Measurements from ENCODE around the gene NR1D2.
"Not testable (repeated sequence)": the region's sequence is repeated elsewhere in the genome, so short reads cannot be mapped to it uniquely, and the experiment has no call there.

NR1D2 gene

GRCh38 chr3:23968463-23969184, 23.5 kb downstream of the NR1D2 start:
- no peak for DNase-seq

DNA sequence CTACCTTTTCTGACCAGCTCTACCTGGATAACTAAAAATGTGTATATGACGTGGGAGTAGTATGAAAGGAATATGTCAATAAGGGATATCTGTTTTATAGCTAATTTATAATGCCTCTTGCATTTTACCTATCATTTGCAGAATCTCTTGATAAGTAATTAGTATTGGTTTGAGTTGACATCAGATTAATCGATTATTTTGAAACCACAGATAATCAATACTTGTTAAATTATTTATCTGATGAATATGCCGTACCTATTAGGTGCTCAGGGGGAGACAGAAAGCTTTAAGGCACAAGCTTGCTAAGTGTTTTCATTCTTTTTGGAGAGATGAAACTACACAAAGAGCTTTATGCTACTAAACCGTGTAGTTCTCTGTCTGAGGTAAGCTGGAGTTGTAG, 24.3 kb downstream of the NR1D2 start:
- DNase-seq = no peak

- DNase-seq = no peak
Measured at GRCh38 chr3:23971684-23972083, 26.6 kb downstream of the NR1D2 start.

DNA sequence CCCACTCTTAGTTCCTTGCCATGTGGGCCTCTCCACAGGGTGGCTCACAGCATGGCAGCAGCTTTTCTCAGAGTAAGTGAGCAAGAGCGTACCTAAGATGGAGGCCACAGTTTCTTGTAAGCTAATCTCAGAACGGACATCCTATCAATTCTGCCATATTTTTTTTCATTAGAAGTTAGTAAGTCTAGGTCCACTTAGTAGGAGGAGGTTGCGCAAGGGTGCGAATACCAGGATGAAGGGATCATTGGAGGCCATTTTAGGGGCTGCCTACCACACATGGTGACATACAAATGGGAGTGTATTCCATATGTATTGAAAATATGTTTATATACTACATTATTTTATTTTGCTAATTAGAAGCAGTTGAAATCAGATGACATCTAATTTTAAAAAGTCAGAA, 31.5 kb downstream of the NR1D2 start:
- DNase-seq = no peak

DNA sequence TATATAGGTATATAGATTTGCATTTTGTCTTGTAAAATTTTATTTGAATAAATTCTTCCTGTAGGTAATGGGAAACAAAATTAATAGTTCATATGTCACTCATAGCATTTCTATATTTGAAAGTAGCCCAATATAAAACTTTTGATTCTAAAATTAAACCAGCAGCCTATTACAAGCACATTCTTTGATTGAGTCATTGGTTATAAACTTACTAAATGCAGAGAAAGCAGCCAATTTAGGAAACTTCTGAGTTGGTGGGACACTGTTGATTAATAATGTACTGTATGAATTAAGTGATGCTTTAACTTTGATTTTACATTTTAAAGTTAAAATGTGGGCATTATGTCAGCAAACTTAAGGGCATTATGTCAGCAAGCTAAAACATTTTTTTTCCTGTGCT, 34.5 kb downstream of the NR1D2 start:
- DNase-seq = no peak

DNA sequence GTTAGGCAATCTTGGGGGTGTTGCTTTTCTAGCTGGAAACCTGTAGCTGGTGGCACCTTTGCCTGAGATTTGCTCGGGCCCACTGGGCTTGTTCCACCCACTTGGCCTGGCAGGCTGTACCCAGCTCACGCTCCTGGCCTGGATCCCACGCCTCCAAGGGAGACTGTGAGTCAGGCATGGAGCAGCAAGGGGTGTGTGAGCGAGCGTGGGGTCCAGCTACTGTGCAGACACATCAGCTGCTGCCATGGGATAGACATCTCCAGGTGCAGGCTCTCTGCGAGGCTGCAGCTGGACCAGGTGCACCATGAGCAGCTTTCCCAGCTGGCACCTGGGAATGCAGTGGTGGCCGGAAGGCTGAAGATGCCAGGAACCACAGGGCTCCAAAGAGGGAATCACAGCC, 36.0 kb downstream of the NR1D2 start:
- DNase-seq = no peak

- peak; percentile 70 for DNase-seq
Measured at GRCh38 chr3:23981955-23982354, 36.9 kb downstream of the NR1D2 start.

DNA sequence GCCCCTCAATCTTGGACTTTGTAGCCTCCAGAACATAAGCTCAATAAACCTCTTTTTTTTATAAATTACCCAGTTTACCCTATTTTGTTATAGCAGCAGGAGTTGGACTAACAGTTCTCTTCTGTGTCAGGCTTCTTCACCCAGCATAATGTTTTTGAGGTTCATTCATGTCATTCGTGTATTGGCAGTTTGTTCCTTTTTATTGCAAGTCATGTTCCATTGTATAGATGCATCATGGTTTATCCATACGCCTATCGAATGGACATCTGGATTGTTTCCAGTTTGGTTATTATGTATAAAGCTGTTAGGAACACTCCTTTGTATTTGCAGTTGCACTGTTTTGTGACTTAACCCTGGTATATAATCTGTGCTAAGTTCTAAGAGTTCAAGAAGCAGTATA, 39.8 kb downstream of the NR1D2 start:
- no peak for DNase-seq

DNA sequence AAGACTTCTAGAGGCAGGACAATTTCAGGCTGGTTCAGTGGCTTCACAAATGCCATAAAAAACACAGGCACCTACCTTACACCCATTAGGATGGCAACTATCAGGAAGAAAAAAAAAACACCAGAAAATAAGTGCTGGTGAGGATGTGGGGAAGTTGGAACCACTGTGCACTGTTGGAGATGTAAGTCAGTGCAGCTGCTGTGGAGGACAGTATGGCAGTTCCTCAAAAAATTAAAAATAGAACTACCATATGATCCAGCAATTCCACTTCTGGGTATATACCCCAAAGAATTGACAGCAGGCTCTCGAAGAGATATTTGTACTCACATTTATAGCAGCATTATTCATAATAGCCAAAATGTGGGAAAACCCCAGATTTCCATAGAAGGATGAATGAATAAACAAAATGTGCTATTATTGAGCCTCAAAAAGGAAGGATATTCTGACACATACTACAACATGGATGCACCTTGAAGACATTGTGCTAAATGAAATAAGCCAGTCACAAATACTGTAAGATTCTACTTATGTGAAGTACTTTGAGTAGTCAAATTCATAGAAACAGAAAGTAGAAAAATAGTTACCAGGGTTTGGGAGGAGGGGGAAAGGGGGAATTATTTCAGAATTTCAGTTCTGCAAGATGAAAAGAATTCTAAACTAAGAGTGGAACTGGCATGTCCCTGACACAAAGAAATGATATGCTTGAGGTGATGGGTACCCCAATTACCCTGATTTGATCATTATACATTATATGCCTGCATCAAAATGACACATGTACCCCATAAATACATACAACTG, 40.9 kb downstream of the NR1D2 start:
- DNase-seq = no peak

- no peak for DNase-seq
Measured at GRCh38 chr3:23987356-23987755, 42.3 kb downstream of the NR1D2 start.

DNA sequence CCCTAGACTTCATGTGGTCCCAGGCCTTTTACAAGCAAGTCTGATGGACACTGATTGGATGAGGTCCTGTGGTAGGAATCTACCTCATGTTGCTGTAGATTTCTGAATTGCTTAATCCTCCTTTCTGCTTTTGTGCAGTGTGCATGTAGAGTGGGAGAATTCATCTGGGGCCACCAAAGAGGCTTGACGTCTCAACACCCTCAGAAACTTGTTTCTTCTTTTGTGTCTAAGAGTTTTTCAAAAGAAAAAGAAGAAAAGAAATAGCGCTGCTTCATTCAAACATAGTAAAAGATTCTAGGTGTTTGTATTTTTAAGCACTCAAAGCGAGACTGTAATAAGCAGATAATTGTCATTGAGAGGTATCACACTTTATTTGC, 46.2 kb downstream of the NR1D2 start:
- DNase-seq = no peak

DNA sequence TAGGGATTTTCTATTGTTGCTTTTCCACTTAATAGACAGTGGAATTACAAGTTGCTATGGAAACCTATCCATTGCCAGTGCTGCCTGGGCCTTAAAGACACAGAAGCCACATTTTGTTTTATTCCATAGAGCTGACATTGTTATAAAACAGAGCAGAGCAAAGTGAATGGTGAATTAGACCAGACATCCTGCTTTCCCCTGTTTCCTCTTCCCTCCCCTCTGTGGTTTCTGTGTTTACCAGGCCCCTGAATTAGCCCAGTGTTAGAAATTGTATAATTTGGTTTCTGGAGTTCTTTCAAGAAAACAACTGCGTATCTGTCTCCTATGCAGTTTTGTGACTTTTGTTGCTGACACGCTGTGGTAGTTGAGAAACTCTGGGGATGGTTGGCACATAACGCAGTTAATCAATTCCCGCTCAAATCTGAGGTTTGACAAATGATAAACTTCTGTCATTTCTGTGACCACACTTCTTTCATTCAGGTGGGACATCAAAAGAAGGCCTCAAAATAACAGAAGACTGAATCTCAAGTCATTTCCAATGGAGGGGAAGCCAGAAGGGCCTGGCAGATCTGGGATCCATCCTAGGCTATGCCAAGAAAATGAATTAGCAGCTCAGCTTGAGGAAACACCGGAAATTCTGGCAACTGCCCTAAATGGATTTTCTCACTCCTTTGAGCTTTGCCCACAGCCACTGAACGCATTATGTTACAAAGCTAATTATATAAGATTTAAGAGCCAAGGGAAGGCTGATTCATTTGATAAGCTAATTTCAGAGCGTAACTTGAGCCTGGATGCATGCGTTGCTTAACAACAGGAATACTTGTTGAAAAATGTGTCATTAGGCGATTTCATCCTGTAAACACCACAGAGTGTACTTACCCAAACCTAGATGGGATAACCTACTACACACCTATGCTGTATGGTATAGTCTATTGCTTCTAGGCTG, 46.9 kb downstream of the NR1D2 start:
- peak; percentile 78 for DNase-seq

- peak; percentile 74 for DNase-seq
Measured at GRCh38 chr3:23993556-23994243, 48.6 kb downstream of the NR1D2 start.

DNA sequence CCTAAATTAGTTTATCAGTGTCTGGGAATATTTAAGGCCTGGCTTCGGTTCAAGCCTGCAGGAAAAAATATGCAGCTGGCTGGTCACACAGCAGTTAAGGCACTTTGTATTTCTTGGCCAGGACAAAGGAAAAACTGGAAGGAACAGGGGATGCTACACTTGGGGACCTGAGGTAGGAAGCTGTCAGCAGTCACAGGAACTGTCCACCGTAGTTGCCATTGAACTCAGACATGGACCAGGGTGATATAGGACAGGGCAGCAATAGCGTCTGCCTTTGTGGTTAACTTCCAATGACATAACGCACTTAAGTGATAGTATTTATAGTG, 49.1 kb downstream of the NR1D2 start:
- DNase-seq = no peak

DNA sequence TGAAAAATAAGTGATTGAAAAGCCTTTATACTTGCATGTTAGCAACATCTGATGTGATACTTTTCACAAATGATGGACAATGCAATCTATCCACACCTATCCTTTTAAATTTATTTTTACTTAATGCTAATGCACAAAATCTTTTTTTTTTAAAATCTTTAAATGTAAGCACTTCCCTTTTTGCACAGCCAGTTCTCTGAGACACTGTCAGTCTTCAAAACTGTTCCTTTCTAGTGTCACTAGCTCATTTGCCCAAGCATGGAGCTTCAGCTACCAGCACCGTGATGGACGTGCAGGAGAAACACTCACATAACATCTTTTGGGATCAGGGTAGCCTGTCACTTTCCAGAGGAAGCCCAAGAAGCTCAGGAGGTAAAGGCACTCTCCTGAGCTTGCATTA, 50.1 kb downstream of the NR1D2 start:
- DNase-seq = no peak

- no peak for DNase-seq
Measured at GRCh38 chr3:23996095-23996524, 51.0 kb downstream of the NR1D2 start.

DNA sequence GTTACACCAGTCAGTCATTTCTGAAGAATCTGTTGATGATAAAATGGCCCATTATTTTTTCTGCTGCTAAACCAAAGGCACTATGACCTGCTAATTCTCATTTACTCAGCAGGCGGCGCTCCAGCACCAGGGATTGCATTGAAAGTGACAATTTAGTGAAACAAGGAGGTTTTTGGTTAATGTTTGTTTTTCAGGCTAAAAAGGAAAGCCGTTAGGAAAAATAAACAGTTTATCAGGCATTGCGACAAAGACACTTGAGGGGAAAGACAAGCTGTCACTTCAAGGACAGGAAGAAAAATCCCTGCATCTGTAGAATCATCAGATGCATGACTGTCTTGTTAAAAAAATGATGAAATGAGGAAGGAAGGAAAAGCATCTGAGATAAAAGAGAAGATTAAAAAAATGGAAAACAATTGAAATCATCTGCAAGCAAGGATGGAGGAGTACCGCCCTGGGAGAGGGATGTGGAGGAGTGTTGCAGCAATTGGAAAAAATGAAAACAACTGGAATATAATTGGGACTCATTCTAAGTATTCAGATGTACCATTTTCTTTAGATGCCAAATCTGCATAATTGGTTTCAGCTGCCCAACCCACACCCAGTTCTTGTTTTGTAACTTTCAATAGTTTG, 54.0 kb downstream of the NR1D2 start:
- peak; percentile 73 for DNase-seq

DNA sequence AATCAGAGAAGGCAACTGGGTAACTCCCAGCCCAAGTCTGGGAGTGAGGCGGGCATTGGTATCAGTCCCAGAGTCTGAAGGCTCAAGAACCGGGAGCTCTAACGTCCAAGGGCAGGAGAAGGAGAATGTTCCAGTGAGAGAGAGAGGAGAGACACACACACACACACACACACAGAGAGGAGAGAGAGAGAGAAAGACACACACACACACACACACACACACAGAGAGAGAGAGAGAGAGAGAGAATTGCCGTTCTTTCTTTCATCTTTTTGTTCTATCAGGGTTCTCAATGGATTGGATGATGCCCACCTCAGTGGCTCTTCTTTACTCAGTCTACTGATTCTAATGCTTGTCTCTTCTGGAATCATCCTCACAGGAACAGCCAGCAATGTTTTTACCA, 57.0 kb downstream of the NR1D2 start:
- no peak for DNase-seq

DNA sequence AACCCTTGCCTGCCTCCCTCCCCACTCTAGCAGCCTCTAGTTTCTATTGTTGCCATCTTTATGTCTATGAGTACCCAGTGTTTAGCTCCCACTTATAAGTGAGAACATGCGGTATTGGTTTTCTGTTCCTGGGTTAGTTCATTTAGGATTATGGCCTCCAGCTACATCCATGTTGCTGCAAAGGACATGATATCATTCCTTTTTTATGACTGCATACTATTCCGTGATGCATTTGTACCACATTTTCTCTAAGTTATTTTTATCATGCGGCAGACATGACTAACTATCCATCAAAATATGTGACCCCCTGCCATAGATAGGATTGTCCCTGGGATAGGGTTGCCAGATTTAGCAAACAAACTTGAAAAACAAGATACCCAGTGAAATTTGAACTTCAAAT, 58.4 kb downstream of the NR1D2 start:
- DNase-seq = no peak

DNA sequence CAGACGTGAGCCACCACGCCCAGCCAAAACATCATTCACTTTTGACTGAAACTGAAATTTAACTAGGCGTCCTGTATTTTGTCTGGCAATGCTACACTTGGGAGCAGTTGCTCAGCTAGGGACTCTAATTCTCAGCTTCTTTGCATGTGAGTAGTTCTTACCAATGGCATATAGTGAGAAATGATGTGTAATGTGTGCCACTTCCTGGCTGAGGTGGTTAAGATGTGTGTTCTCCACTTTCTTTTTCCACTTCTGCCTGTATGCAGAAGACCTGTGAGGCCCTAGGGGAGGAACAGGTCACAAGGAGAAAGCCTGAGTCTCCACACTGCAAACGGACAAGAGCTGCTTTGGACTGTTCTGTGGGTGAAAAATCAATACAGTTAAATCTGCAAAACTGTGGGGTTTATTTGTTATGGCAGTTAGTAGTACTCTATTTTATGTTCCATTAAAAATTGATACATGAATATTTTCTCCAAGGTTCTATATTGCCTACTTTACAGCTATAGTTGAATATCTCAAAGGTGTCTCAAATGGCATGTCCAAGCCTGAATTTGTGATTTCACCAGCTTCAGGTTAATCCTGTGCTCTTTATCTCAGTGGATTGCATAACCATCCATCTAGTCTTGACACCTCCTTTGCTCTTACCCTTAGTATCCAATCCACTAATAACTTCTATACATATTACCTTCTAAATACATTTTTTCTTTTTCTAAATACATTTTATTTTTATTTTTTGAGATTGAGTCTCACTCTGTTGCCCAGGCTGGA, 59.3 kb downstream of the NR1D2 start:
- no peak for DNase-seq

- DNase-seq = no peak
Measured at GRCh38 chr3:24005669-24006068, 60.6 kb downstream of the NR1D2 start.

DNA sequence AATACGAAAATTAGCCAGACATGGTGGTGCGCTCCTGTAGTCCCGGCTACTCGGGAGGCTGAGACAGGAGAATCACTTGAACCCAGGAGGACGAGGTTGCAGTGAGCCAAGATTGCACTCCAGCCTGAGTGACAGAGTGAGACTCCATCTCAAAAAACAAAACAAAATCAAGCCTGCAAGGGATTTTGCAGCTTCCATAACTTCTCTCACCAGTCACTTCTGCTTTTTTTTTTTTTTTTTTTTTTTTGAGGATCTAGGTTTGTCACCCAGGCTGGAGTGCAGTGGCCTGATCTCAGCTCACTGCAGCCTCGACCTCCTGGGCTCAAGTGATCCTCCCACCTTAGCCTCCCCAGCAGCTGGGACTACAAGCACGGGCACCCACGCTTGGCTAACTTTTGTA, 65.7 kb downstream of the NR1D2 start:
- DNase-seq = not testable (repeated sequence)
